GM18873 (cell line): ENCODE results near the gene ZDHHC9.
"Not testable (repeated sequence)": the region's sequence is repeated elsewhere in the genome, so short reads cannot be mapped to it uniquely, and the experiment has no call there.

Experiments used
- ATAC-seq: cut with Tn5 transposase; IDR thresholded peaks from one replicate; pipeline ENCODE4 v1.9.1; 2021; ENCODE audit warnings: mild to moderate bottlenecking, moderate library complexity, moderate number of reproducible peaks; ENCODE audit not compliant: unreplicated experiment, low FRiP score

Gene ZDHHC9

GRCh38 chrX:129843459-129844306, at the start of gene ZDHHC9:
Gene ZDHHC9, minus strand, starts transcription at chrX:129843886. Its CDS starts 1,941 bp downstream, at chrX:129841945.
- ATAC-seq = peak; percentile 90

GRCh38 chrX:129877401-129877800, 33.7 kb upstream of the ZDHHC9 start:
- no peak for ATAC-seq

- ATAC-seq = no peak
Measured at GRCh38 chrX:129876771-129877305, 33.2 kb upstream of the ZDHHC9 start.

GRCh38 chrX:129875669-129876068, 32.0 kb upstream of the ZDHHC9 start:
- ATAC-seq = no peak

GRCh38 chrX:129872524-129872923, 28.8 kb upstream of the ZDHHC9 start:
- ATAC-seq = no peak

- not testable (repeated sequence) for ATAC-seq
Measured at GRCh38 chrX:129866321-129866720, 22.6 kb upstream of the ZDHHC9 start.

- ATAC-seq = not testable (repeated sequence)
Measured at GRCh38 chrX:129859134-129859533, 15.4 kb upstream of the ZDHHC9 start.

- ATAC-seq = not testable (repeated sequence)
Measured at GRCh38 chrX:129851825-129852224, 8.1 kb upstream of the ZDHHC9 start.

- no peak for ATAC-seq
Measured at GRCh38 chrX:129846716-129847115, 3.0 kb upstream of the ZDHHC9 start.

- no peak for ATAC-seq
Measured at GRCh38 chrX:129845616-129846190, 2.0 kb upstream of the ZDHHC9 start.

- ATAC-seq = no peak
Measured at GRCh38 chrX:129843209-129843458, 552 bp downstream of the ZDHHC9 start.

GRCh38 chrX:129842510-129843208, 1.0 kb downstream of the ZDHHC9 start:
- ATAC-seq = no peak

- no peak for ATAC-seq
Measured at GRCh38 chrX:129840344-129840743, 3.3 kb downstream of the ZDHHC9 start.

- ATAC-seq = no peak
Measured at GRCh38 chrX:129836827-129837226, 6.9 kb downstream of the ZDHHC9 start.

GRCh38 chrX:129833153-129833990, 10.3 kb downstream of the ZDHHC9 start:
- no peak for ATAC-seq

- no peak for ATAC-seq
Measured at GRCh38 chrX:129831091-129831885, 12.4 kb downstream of the ZDHHC9 start.

- ATAC-seq = no peak
Measured at GRCh38 chrX:129830494-129830893, 13.2 kb downstream of the ZDHHC9 start.

GRCh38 chrX:129825746-129826505, 17.8 kb downstream of the ZDHHC9 start:
- no peak for ATAC-seq

- ATAC-seq = no peak
Measured at GRCh38 chrX:129824620-129825019, 19.1 kb downstream of the ZDHHC9 start.
